ENCODE measurements around the gene UBL3.

UBL3 gene

DNA sequence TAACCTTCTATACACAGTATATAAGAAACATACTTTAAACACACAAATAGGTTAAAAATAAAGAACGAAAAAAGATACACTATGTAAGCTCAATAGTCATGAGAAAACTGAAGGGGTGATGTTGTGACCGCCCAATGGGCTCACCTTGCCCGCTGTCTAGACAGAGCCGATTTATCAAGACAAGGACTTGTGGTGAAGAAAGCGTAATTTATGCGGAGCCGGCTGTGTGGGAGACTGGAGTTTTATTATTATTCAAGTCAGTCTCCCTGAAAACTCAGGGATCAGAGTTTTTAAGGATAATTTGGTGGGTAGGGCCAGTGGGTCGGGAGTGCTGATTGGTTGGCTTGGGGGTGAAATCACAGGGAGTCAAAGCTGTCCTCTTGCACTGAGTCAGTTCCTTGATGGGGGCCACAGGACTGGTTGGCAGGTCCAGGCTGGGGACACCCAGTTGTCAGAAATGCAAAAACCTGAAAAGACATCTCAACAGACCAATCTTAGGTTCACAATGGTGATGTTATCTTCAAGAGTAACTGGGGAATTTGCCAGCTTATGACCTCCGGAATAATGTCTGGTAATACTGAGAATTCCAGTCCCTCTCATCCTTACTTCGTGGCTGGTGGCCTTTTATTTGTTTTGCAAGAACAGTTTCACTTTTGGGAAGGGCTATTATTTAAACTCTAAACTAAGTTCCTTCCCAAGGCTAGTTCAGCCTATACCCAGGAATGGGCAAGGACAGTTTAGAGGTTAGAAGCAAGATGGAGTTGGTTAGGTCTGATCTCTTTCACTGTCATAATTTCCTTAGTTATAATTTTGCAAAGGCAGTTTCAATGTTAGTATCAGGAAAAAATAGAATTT lies 96.6 kb downstream of the UBL3 start:
- no peak for DNase-seq

DNA sequence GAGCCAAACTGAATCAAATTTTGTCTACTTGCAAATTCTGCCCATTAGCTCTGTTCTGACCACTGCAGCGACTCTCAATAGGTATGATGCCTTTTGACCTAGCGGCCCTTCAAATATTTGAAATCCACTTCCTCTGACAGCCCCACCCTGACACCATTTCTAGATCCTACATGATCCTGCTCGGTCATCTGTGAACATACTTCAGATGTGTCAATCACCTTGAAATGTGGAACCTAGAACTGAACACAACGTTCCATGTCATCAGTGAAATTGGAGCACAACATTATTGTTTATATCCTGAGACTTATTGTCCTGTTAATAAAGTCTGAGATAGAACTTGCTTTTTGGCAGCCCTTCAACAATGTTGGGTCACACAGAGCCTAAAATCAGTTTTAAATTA lies 98.2 kb downstream of the UBL3 start:
- DNase-seq, result no peak

DNA sequence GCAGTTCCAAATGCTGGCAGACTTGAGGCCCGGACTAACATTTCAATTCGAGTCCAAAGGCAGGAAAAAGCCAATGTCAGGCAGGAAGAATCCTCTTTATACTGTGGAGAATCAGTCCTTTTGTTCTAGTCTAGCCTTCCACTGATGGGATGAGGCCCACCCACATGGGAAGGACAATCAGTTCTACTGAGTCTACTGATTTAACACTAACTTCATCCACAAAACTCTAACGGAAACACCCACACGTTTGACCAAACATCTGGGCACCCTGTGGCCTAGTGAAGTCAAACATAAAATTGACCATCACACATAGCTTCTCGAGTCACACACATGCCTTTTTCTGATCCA lies 100.3 kb downstream of the UBL3 start:
- no peak for DNase-seq

DNA sequence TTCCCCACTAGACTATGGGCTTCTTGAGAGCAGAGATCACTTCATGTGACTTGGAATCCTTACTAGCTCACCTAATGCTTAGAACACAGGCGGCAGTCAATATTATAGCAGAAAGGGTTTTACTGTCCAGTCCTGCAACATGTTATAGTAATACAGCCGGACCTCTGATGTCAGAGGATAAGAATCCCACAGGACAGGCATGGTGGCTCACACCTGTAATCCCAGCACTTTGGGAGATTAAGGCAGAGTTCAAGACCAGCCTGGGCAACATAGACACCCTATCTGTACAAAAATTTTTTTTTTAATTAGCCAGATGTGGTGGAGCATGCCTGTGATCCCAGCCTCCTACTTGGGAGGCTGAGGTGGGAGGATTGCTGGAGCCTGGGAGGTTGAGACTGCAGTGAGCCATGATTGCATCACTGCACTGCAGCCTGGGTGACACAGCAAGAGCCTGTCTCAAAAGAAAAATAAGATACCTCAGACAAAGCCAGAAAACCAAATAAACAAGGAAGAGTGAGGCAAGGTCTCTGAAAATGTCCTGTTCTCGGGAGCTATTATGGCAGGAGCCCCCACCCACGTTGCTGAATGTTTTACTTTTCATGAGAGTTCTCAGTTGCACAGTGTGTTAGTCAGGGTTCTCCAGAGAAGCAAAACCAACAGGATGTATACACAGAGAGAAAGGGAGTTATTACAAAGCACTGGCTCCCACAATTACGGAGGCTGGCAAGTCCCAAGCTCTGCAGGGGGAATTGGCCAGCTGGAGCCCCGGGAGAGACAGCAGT lies 100.8 kb downstream of the UBL3 start:
- no peak for DNase-seq

DNA sequence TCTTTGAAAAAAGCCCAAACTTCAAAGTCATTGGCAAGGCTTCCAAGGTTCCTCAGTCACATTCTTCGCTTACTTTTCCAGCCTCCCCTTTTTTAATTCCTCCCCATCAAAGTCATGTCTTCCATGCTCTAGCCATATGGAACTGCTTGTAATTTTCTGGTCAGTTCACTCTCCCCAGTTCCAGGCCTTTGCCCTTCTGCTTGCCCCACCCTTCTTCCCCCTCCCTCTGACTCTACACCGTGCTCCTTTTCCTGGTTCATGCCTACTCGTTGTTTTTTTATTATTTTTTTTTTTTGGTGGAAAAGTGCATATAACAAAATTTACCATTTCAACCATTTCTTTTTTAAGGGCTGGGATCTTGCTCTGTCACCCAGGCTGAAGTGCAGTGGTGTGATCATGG lies 102.3 kb downstream of the UBL3 start:
- DNase-seq, result no peak

DNA sequence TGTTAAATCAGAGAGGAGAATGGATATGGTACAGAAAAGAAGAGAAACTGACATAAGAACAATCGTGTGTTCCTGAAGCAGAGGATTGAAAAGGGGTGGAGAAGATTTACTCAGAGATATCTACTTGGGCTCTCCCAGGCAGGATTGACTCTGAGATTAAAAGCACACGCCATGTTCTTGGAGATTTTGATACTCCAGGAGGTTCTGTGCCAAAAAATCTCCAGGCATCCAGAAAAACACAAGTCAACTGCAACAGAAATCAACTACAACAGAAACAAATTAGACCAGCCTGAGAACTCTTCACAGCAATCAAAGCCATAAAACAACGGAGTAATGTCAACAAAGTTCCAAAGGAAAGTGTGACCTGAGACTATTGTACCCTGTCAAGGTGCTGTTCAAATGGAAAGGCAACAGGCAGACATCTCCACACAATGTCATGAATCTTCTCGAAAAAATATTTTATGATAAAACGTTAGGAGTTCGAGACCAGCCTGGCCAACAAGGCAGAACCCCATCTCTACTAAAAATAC lies 104.2 kb downstream of the UBL3 start:
- no peak for DNase-seq

- DNase-seq, result no peak
These were observed 104.7 kb downstream of the UBL3 start for GRCh38 chr13:29745704-29746103.

- DNase-seq, result no peak
These were observed 107.1 kb downstream of the UBL3 start for GRCh38 chr13:29743201-29743786.

- DNase-seq, result no peak
These were observed 109.5 kb downstream of the UBL3 start for GRCh38 chr13:29740961-29741360.

GRCh38 chr13:29737061-29737460 lies 113.4 kb downstream of the UBL3 start:
- DNase-seq, result no peak

GRCh38 chr13:29733147-29733611 lies 117.2 kb downstream of the UBL3 start:
- no peak for DNase-seq

DNA sequence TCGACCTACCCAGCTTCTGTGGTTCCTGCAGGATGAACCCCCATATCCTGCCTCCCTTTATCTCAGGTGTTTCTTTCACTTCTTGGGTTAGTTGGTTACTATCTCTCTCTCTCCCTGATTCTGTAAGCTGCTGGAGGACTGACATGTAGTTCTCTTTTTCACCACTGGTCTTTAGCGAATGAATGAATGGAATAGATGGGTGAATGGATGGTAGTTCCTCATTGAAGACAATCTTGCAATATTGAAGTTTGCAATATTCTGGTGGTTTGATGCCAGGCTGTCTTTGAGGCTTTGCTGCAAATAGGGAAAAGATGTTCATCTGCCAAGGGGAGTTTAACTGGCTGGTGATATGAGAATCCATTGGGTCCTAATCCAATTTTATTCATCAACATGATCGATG lies 120.2 kb downstream of the UBL3 start:
- DNase-seq, result no peak

- no peak for DNase-seq
These were observed 128.0 kb downstream of the UBL3 start for GRCh38 chr13:29722415-29722814.

DNA sequence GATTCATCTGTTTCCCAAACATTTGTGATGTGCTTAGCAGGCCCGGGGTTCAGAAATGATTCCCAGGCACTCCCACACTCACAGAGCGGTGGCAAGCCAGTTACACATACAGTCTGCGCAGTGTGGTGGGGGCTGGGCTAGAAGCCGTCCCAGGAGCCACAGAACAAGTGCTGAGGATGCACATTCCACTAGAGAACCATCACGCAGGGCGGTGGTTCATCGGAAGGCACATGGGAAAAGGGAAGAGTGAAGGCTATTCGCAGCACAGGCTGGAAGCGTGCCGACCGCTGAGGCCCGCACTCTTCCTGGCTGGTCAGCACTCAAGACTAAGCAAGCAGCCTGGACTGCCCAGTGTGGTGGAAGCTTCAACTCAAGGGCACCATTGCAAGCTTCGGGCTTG lies 128.7 kb downstream of the UBL3 start:
- no peak for DNase-seq

GRCh38 chr13:29718694-29719093 lies 131.7 kb downstream of the UBL3 start:
- DNase-seq, result no peak

DNA sequence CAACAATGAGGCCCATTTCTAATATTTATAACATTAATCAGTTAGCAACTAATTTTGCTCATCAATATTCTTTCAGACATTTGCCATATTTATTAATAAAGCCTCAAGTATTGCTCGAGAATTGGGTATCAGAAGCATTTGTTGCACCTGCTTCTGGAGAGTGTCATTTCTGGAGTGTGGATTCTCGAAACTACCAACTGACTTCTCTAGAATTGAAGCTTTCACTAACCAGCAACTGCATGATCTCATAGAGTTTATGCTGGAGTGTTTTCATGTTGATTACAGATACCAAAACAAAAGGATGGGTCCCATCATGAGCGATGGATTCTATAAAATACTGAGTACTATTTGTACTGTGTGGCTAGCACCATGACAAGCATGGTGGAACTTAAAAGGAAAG lies 133.9 kb downstream of the UBL3 start:
- DNase-seq, result no peak
